ENCODE results near the gene CACNA1A. TPM values are rescaled to one million over a fixed set of nuclear protein-coding genes. Genes with fewer than 3 reads are reported as not detected.

CACNA1A gene
- total and polyA plus RNA-seq, 2 of the 13 experiments (the other 11 are each of a cell fraction or from before 2014, with no cell fraction given) = not detected

- Histone ChIP-seq H3K4me3 (replicated peaks in 1 of 3; ENCODE audit: insufficient read depth in 1 of 3, low read depth in 2 of 3, low read length in 3 of 3) (no peak overlapping the region), H3K4me2 (ENCODE audit: low read depth, low read length) (no peak overlapping the region), H3K27ac (ENCODE audit: extremely low read length, insufficient read depth, low read length) (no peak overlapping the region), H2AFZ (ENCODE audit: low read length) (no peak overlapping the region), H3K4me1 (ENCODE audit: insufficient read depth, low read length) (no peaks in the 10 kb centered on the region), H3K36me3 (replicated peaks in 1 of 2; ENCODE audit: control insufficient read depth in 1 of 2, insufficient read depth in 2 of 2, low read length in 2 of 2) (no peaks in the 10 kb centered on the region), H3K9me3 (ENCODE audit: low read length) (peaks cover 6% of the 10 kb centered on the region; the same call in 1 of the 2 replicates), H3K27me3 (ENCODE audit: control insufficient read depth in 1 of 2, insufficient read depth in 2 of 2, low read length in 2 of 2) (no peaks in the 10 kb centered on the region), H3K9ac (ENCODE audit: insufficient read depth, low read depth, low read length) (no peak overlapping the region), H3K79me2 (ENCODE audit: insufficient read depth, low read length) (no peaks in the 10 kb centered on the region), H4K20me1 (ENCODE audit: insufficient read depth, low read length) (no peaks in the 10 kb centered on the region)
- 3% methylated on average over 5 of the region's 5 CpGs for WGBS (ENCODE audit: low lambda C conversion rate)
- TF ChIP-seq ZNF12 (CRISPR knock-in tag; IDR thresholded peaks at IDR 0.05) (peak; percentile 98), KDM1A (CRISPR knock-in tag; IDR thresholded peaks at IDR 0.05) (no peak)
- intact Hi-C loops (cut with micrococcal nuclease; ENCODE audit: unreplicated experiment) = no loop called here
- no TSS peak for BruUV-seq (replicated peaks)
- DNase-seq (ENCODE audit: low spot score) (no peak), FAIRE-seq (no peak), ATAC-seq (no peak)
- POLR2A ChIA-PET = no interaction called here
- in situ Hi-C loops (cut with HindIII; ENCODE audit: extremely low pct_ligation_motif_present, low pct_unique_long_range_greater_than_20kb) = no loop called here
- CTCF ChIA-PET (ENCODE audit: low intra/inter-chr PET ratio, low total read pairs) = no interaction called here
Observed at GRCh38 chr19:13483215-13483614, 23.1 kb downstream of the CACNA1A start.

- WGBS (ENCODE audit: low lambda C conversion rate) = 6% methylated on average over 2 of the region's 2 CpGs
Observed at GRCh38 chr19:13478576-13478975, 27.7 kb downstream of the CACNA1A start.

More at GRCh38 chr19:13478576-13478975, 27.7 kb downstream of the CACNA1A start:
- Histone ChIP-seq H3K79me2 (ENCODE audit: insufficient read depth, low read length) (no peaks in the 10 kb centered on the region), H3K9ac (ENCODE audit: insufficient read depth, low read depth, low read length) (no peak overlapping the region), H3K36me3 (replicated peaks in 1 of 2; ENCODE audit: control insufficient read depth in 1 of 2, insufficient read depth in 2 of 2, low read length in 2 of 2) (no peaks in the 10 kb centered on the region), H3K4me2 (ENCODE audit: low read depth, low read length) (no peak overlapping the region), H2AFZ (ENCODE audit: low read length) (no peak overlapping the region), H3K4me1 (ENCODE audit: insufficient read depth, low read length) (no peaks in the 10 kb centered on the region), H4K20me1 (ENCODE audit: insufficient read depth, low read length) (no peaks in the 10 kb centered on the region), H3K27ac (ENCODE audit: extremely low read length, insufficient read depth, low read length) (no peak overlapping the region), H3K9me3 (ENCODE audit: low read length) (peaks cover 30% of the 10 kb centered on the region), H3K27me3 (ENCODE audit: control insufficient read depth in 1 of 2, insufficient read depth in 2 of 2, low read length in 2 of 2) (no peaks in the 10 kb centered on the region), H3K4me3 (replicated peaks in 1 of 3; ENCODE audit: insufficient read depth in 1 of 3, low read depth in 2 of 3, low read length in 3 of 3) (no peak overlapping the region)
- no peak for DNase-seq (ENCODE audit: low spot score)
- no peak for TF ChIP-seq ZNF704 (CRISPR knock-in tag; IDR thresholded peaks at IDR 0.05; ENCODE audit: borderline replicate concordance)
- TF ChIP-seq KDM6A (CRISPR knock-in tag; IDR thresholded peaks at IDR 0.05; ENCODE audit: low read depth) = no peak
- FAIRE-seq = no peak
- intact Hi-C loops (cut with micrococcal nuclease; ENCODE audit: unreplicated experiment) = no loop called here
- ChIA-PET POLR2A (no interaction called here), CTCF (ENCODE audit: low intra/inter-chr PET ratio, low total read pairs) (no interaction called here)
- no TSS peak for BruUV-seq (replicated peaks)
- in situ Hi-C loops (cut with HindIII; ENCODE audit: extremely low pct_ligation_motif_present, low pct_unique_long_range_greater_than_20kb) = no loop called here
- ATAC-seq = no peak

Measured in HepG2 (cell line).